B cell (primary cell): ENCODE data around the gene INSIG1. TPM values are rescaled to one million over a fixed set of nuclear protein-coding genes. Genes with fewer than 3 reads are reported as not detected.

Source experiments
- ATAC-seq: fragments of 200-7000 bp; cut with Tn5 transposase; one replicate; pipeline ENCODE4 v1.10.0; 2021; ENCODE audit warnings: low read depth, mild to moderate bottlenecking, moderate number of reproducible peaks, moderate library complexity
- CTCF ChIA-PET: fragments of 350-600 bp; sonication (Branson Sonifier 250); formaldehyde crosslinking; loops from one replicate; lab custom pipeline; 2021; ENCODE audit warnings: antibody characterized with exemption, inconsistent platforms; lab: Charles Lee
- POLR2A ChIA-PET: fragments of 350-600 bp; sonication (Branson Sonifier 250); formaldehyde crosslinking; loops from one replicate; lab custom pipeline; 2021; ENCODE audit warnings: antibody characterized with exemption; lab: Charles Lee
- DNase-seq: peaks from one replicate; pipeline ENCODE4 v3.0.0; 2013
- H2AFZ ChIP-seq: 2 replicates; pipeline ENCODE4 v1.6.1; 2012; ENCODE audit warnings: mild to moderate bottlenecking, low read depth, low read length; ENCODE audit not compliant: insufficient read depth, poor library complexity, severe bottlenecking
- H3K27ac ChIP-seq, 2 donors: 1 replicate in 1 of 2; 2 replicates in 1 of 2; pipeline ENCODE4 v1.5.1; 2012 to 2013; ENCODE audit warnings: low read length in 2 of 2, mild to moderate bottlenecking in 2 of 2, moderate library complexity in 1 of 2
- H3K27me3 ChIP-seq, 4 experiments: fragments of 200-600 bp in 1 of 4; sonication (generic) in 1 of 4; replicated peaks in 1 of 4; 1 replicate in 2 of 4; 2 replicates in 2 of 4; pipeline versions ENCODE4 v1.6.1 to v1.7.0; 2013 to 2016; ENCODE audit warnings: low read length in 3 of 4, mild to moderate bottlenecking in 2 of 4, mixed read lengths in 1 of 4, moderate library complexity in 1 of 4; ENCODE audit not compliant: insufficient read depth in 4 of 4, control insufficient read depth in 3 of 4; ENCODE audit errors: control extremely low read depth in 1 of 4
- H3K36me3 ChIP-seq, 2 experiments: replicated peaks in 1 of 2; 1 replicate in 1 of 2; 2 replicates in 1 of 2; pipeline versions ENCODE4 v1.6.1 to v1.7.1; 2013; ENCODE audit warnings: low read length in 1 of 2; ENCODE audit not compliant: insufficient read depth in 2 of 2, control insufficient read depth in 1 of 2; ENCODE audit errors: control extremely low read depth in 1 of 2, extremely low read depth in 1 of 2
- H3K4me1 ChIP-seq, 2 donors: fragments of 200-600 bp in 1 of 2; sonication (generic) in 1 of 2; 1 replicate in 1 of 2; 2 replicates in 1 of 2; pipeline versions ENCODE4 v1.5.1 to v1.6.1; 2013 to 2017; ENCODE audit warnings: low read length in 2 of 2; ENCODE audit not compliant: control insufficient read depth in 2 of 2, insufficient read depth in 2 of 2
- H3K4me2 ChIP-seq: replicated peaks from 2 replicates; pipeline ENCODE3; 2012; ENCODE audit warnings: mild to moderate bottlenecking, low read depth, low read length; ENCODE audit not compliant: poor library complexity, severe bottlenecking
- H3K4me3 ChIP-seq, 5 experiments: fragments of 200-600 bp in 1 of 5; sonication (generic) in 1 of 5; 1 replicate in 3 of 5; 2 replicates in 2 of 5; pipeline versions ENCODE4 v1.5.1 to v1.7.0; 2011 to 2016; ENCODE audit warnings: low read length in 4 of 5, mild to moderate bottlenecking in 4 of 5, low read depth in 2 of 5, control low read depth in 1 of 5, moderate library complexity in 1 of 5; ENCODE audit not compliant: insufficient read depth in 1 of 5; ENCODE audit errors: control extremely low read depth in 1 of 5, extremely low read depth in 1 of 5
- H3K79me2 ChIP-seq: fragments of 200-600 bp; sonication (generic); one replicate; pipeline ENCODE4 v1.6.0; 2016; ENCODE audit warnings: low read length; ENCODE audit not compliant: control insufficient read depth, insufficient read depth
- H3K9ac ChIP-seq: fragments of 200-600 bp; sonication (generic); 2 replicates; pipeline ENCODE4 v1.6.1; 2017; ENCODE audit warnings: mild to moderate bottlenecking, low read length, moderate library complexity
- H3K9me3 ChIP-seq, 3 donors: one replicate each; pipeline versions ENCODE4 v1.6.1 to v1.7.1; 2013; ENCODE audit warnings: low read length in 2 of 3; ENCODE audit not compliant: control insufficient read depth in 2 of 3, insufficient read depth in 1 of 3; ENCODE audit errors: control extremely low read depth in 1 of 3
- H4K20me1 ChIP-seq: 2 replicates; pipeline ENCODE4 v1.6.0; 2012; ENCODE audit warnings: mild to moderate bottlenecking, low read length; ENCODE audit not compliant: insufficient read depth, control insufficient read depth, poor library complexity, severe bottlenecking
- H3K27ac Mint-ChIP-seq: one replicate; pipeline ENCODE4 v1.8.0; 2021; ENCODE audit warnings: mixed read lengths
- H3K27me3 Mint-ChIP-seq: one replicate; pipeline ENCODE4 v1.8.0; 2021; ENCODE audit warnings: mixed read lengths
- H3K4me1 Mint-ChIP-seq: one replicate; pipeline ENCODE4 v1.8.0; 2021; ENCODE audit warnings: mixed read lengths
- H3K4me3 Mint-ChIP-seq: one replicate; pipeline ENCODE4 v1.8.0; 2021; ENCODE audit warnings: mixed read lengths
- H3K9me3 Mint-ChIP-seq: one replicate; pipeline ENCODE4 v1.8.0; 2022; ENCODE audit warnings: mixed read lengths; ENCODE audit not compliant: insufficient read depth
- CTCF ChIP-seq: fragments of 200-600 bp; IDR thresholded peaks from one replicate; pipeline ENCODE4 v1.8.0; 2022; ENCODE audit warnings: antibody characterized with exemption, mild to moderate bottlenecking
- EZH2 ChIP-seq: IDR thresholded peaks from 2 replicates; pipeline ENCODE4 v1.6.1; 2012; ENCODE audit warnings: borderline replicate concordance, low read depth, mild to moderate bottlenecking, moderate library complexity, low read length; ENCODE audit not compliant: insufficient read depth, poor library complexity, severe bottlenecking
- WGBS: methylation state at CpG from one replicate; pipeline ENCODE4 v1.1.5; 2013; ENCODE audit warnings: missing lambda C conversion rate; ENCODE audit not compliant: insufficient coverage; 5-methylcytosine and 5-hydroxymethylcytosine counted together
- intact Hi-C: fragments of 100-400 bp; cut with micrococcal nuclease; formaldehyde crosslinking; loops from one replicate; pipeline ENCODE4 v1.10.0; 2022
- polyA plus RNA-seq: library from polyadenylated mRNA; depleted of rRNA; stranded (reverse); fragments of >200 nt; gene quantifications from 2 replicates; pipeline ENCODE4 v1.2.3, GENCODE V29; 2012
- total RNA-seq, 2 donors: library from RNA; stranded (reverse); fragments of 120-200 nt in 1 of 2; gene quantifications; 1 replicate in 1 of 2; 2 replicates in 1 of 2; pipeline versions ENCODE4 v1.2.3 to v1.2.4, GENCODE V29; 2013 to 2022

INSIG1 gene
- total and polyA plus RNA-seq, 2 donors (not counting 1 experiment from before 2014, with no cell fraction given): 32.2 to 56.2 TPM

DNA sequence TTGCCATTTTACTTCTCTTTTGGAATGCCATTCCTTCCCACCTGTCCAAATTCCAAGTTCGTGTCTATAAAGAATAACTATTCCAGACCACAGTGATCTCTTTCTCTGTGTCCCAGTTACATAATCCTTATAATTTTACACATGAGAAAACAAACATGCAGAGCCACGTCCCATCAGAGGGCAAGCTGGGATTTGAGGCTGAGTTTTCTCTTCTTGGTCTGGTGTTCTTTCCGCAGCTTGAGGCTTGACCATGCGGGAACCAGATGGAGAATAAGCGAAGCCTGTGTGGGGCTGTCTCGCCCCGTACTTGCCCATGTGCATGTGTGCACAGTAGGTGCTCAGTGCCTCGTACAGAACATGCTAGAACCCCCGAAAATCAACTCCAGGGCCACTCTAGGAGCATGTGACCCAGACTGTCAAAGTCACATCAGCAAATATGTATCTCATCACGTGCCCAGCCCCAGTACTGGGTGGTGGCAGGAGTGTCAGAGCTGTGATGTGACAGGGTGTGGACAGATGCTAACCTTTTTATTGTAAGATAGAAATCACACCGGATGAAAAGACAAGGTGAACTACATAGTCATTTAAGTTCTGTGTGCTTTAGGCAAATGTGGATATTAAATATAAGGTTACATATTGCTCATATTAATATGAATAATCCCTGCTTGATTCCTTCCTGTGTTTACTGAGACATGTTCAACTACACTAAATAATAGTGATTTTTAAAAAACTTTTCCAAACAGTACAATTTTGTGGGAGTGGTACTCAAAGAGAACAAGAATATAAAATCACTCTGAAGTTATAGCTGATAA is 3.2 kb downstream of the INSIG1 start:
- TF ChIP-seq EZH2: no peak
- no peak for TF ChIP-seq CTCF
- Histone ChIP-seq H3K4me2 (peak overlapping the region; percentile 99), H3K36me3 (peaks cover 8 to 47% of the 10 kb centered on the region in 2 experiments), H3K4me1 (peaks cover 26 to 34% of the 10 kb centered on the region in 2 donors), H2AFZ (no peak overlapping the region), H3K79me2 (peaks cover 61% of the 10 kb centered on the region), H3K9me3 (no peaks in the 10 kb centered on the region), H3K27ac (peak overlapping the region; percentile 83 to 98), H3K27me3 (no peaks in the 10 kb centered on the region), H3K4me3 (peak overlapping the region in 1 of 5 experiments; percentile 76), H4K20me1 (peaks cover 17% of the 10 kb centered on the region), H3K9ac (no peak overlapping the region)
- intact Hi-C loops: no loop called here
- ATAC-seq: no peak
- Mint-ChIP-seq H3K4me1 (peaks cover 39% of the 10 kb centered on the region), H3K27ac (peak overlapping the region; percentile 39), H3K27me3 (no peaks in the 10 kb centered on the region), H3K4me3 (peak overlapping the region; percentile 18), H3K9me3 (no peaks in the 10 kb centered on the region)
- DNase-seq: no peak
- CTCF ChIA-PET: interaction anchor here (2.3 to 10.6 kb wide), 3 partner anchors 43 to 373 kb away, joined by 10 to 76 read pairs (median 21); no protein-coding TSS in a partner anchor
- POLR2A ChIA-PET: no interaction called here
- 93% methylated on average over 7 of the region's 11 CpGs for WGBS

DNA sequence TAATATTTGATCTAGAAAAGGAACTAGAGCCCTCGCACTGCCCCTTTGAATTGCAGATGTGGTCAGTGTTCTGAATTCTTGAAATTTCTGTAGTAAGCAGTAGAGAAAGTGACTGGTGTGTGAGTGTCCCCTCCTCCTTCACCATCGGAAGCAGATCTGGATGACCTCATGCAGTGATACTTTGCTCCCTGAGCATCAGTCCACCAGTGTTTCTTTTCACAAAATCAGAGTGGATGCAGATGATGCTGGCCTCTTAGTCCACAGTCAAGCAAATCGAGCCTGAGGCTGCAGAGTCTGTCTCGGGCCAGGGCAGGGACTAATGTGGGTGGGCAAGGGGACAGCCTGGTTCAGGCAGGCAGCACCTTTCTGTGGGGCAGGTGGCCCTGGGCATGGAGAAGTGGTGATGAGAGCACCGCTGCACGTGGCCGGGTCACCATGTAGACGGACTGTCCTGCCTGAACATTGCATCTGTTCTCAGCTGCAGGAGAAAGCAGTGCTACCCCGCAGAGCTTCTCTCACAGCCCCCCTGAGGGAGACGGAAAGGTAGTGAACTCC is 5.4 kb downstream of the INSIG1 start:
- Histone ChIP-seq H3K36me3 (peaks cover 10 to 63% of the 10 kb centered on the region in 2 experiments), H3K9ac (no peak overlapping the region), H3K4me3 (no peak overlapping the region), H3K27me3 (no peaks in the 10 kb centered on the region), H3K79me2 (peaks cover 74% of the 10 kb centered on the region), H3K4me1 (peaks cover 21 to 31% of the 10 kb centered on the region in 2 donors), H3K27ac (no peak overlapping the region), H3K9me3 (no peaks in the 10 kb centered on the region), H4K20me1 (peaks cover 15% of the 10 kb centered on the region), H3K4me2 (no peak overlapping the region), H2AFZ (no peak overlapping the region)
- TF ChIP-seq CTCF: no peak
- no peak for TF ChIP-seq EZH2
- POLR2A ChIA-PET: no interaction called here
- CTCF ChIA-PET: interaction anchor here (1.1 to 10.6 kb wide), 3 partner anchors 41 to 376 kb away, joined by 4 to 76 read pairs (median 8); no protein-coding TSS in a partner anchor
- no peak overlapping the region for H3K4me3 Mint-ChIP-seq
- H3K9me3 Mint-ChIP-seq: no peaks in the 10 kb centered on the region
- WGBS: 89% methylated on average over 6 of the region's 10 CpGs
- intact Hi-C loops: no loop called here
- H3K27ac Mint-ChIP-seq: no peak overlapping the region
- H3K27me3 Mint-ChIP-seq: no peaks in the 10 kb centered on the region
- DNase-seq: no peak
- peaks cover 39% of the 10 kb centered on the region for H3K4me1 Mint-ChIP-seq
- no peak for ATAC-seq
